ENCODE results near the gene LRRC27. TPM values are rescaled to one million over a fixed set of nuclear protein-coding genes. Genes with fewer than 3 reads are reported as not detected.

LRRC27 gene
- total RNA-seq, 1 experiment from 2014 or later, result 4.1 TPM

- H3K9me3 ChIP-seq (ENCODE audit: control insufficient read depth in 1 of 2, insufficient read depth in 1 of 2, low read depth in 1 of 2, low read length in 2 of 2), result no peaks in the 10 kb centered on the region
- H3K4me3 ChIP-seq (replicated peaks in 1 of 2; ENCODE audit: low read depth in 1 of 2, low read length in 2 of 2), result no peak overlapping the region
- no peaks in the 10 kb centered on the region for H3K27me3 ChIP-seq (ENCODE audit: insufficient read depth, low read length)
- DNase-seq (ENCODE audit: low read depth, low spot score) (no peak), ATAC-seq (no peak)
- H3K4me2 ChIP-seq (ENCODE audit: low read length), result no peak overlapping the region
- no peak overlapping the region for H2AFZ ChIP-seq (ENCODE audit: low read depth, low read length, poor library complexity, severe bottlenecking)
- POLR2A ChIA-PET, result no interaction called here
- intact Hi-C loops (cut with micrococcal nuclease), result no loop called here
- H3K36me3 ChIP-seq (ENCODE audit: control insufficient read depth in 1 of 2, insufficient read depth in 2 of 2, low read length in 2 of 2), result no peaks in the 10 kb centered on the region
- no peaks in the 10 kb centered on the region for H3K9me2 ChIP-seq (ENCODE audit: insufficient read depth)
- no peak overlapping the region for H3K9ac ChIP-seq (ENCODE audit: low read length)
- TF ChIP-seq ZFX (IDR thresholded peaks at IDR 0.05) (no peak), RAD21 (IDR thresholded peaks at IDR 0.05; ENCODE audit: low read depth) (no peak), EZH2 (IDR thresholded peaks at IDR 0.05) (no peak), ZNF274 (IDR thresholded peaks at IDR 0.05; ENCODE audit: low read depth, low read length) (no peak), CTCF (IDR thresholded peaks at IDR 0.05 in 2 of 3, conservative IDR thresholded peaks at IDR 0.05 in 1 of 3; ENCODE audit: borderline replicate concordance in 1 of 3, insufficient read depth in 1 of 3, low read depth in 2 of 3, low read length in 2 of 3) (no peak), TCF7L2 (IDR thresholded peaks at IDR 0.05; ENCODE audit: borderline replicate concordance, extremely low read depth, insufficient read depth, insufficient read length) (no peak), ATF3 (IDR thresholded peaks at IDR 0.05) (no peak), SIN3A (IDR thresholded peaks at IDR 0.05; ENCODE audit: low read depth) (no peak), CBX3 (IDR thresholded peaks at IDR 0.05; ENCODE audit: low read depth) (no peak), YY1 (IDR thresholded peaks at IDR 0.05; ENCODE audit: extremely low read depth, insufficient replicate concordance, low read depth, low read length) (no peak), SRF (IDR thresholded peaks at IDR 0.05; ENCODE audit: low read depth) (no peak), POLR2A (IDR thresholded peaks at IDR 0.05; ENCODE audit: borderline replicate concordance, extremely low read depth, insufficient read depth, insufficient read length) (no peak), FOSL1 (IDR thresholded peaks at IDR 0.05; ENCODE audit: low read depth) (no peak), REST (IDR thresholded peaks at IDR 0.05; ENCODE audit: low read depth) (no peak), EZH2phosphoT487 (IDR thresholded peaks at IDR 0.05; ENCODE audit: borderline replicate concordance) (no peak)
- CTCF ChIA-PET, result no interaction called here
- no peaks in the 10 kb centered on the region for H3K4me1 ChIP-seq (ENCODE audit: control insufficient read depth in 1 of 2, insufficient read depth in 2 of 2, low read length in 2 of 2)
- no peak overlapping the region for H3K27ac ChIP-seq (ENCODE audit: low read depth, low read length)
- no peaks in the 10 kb centered on the region for H4K20me1 ChIP-seq (ENCODE audit: insufficient read depth)
- BruUV-seq (replicated peaks), result no TSS peak
- RAD21 ChIA-PET (ENCODE audit: low non-redundant PET in 1 of 2, low total read pairs in 2 of 2, uncharacterized antibody in 2 of 2, unreplicated experiment in 2 of 2), result no interaction called here
- H3K79me2 ChIP-seq (ENCODE audit: insufficient read depth, low read length), result no peaks in the 10 kb centered on the region; the same call in 1 of the 2 replicates
Measured at GRCh38 chr10:132293201-132293812, 38.7 kb upstream of the LRRC27 start.
